ENCODE measurements around the gene PWP1.

PWP1 gene

GRCh38 chr12:107685360-107686248 lies at the start of gene PWP1:
TSS of gene PWP1 (plus strand) at chr12:107685799. CDS start at chr12:107685900, 101 bp downstream.
- peaks cover 11% of the 10 kb centered on the region for H3K79me2 ChIP-seq
- H3K4me1 ChIP-seq = peaks cover 11% of the 10 kb centered on the region
- TF ChIP-seq, protein P1, sequence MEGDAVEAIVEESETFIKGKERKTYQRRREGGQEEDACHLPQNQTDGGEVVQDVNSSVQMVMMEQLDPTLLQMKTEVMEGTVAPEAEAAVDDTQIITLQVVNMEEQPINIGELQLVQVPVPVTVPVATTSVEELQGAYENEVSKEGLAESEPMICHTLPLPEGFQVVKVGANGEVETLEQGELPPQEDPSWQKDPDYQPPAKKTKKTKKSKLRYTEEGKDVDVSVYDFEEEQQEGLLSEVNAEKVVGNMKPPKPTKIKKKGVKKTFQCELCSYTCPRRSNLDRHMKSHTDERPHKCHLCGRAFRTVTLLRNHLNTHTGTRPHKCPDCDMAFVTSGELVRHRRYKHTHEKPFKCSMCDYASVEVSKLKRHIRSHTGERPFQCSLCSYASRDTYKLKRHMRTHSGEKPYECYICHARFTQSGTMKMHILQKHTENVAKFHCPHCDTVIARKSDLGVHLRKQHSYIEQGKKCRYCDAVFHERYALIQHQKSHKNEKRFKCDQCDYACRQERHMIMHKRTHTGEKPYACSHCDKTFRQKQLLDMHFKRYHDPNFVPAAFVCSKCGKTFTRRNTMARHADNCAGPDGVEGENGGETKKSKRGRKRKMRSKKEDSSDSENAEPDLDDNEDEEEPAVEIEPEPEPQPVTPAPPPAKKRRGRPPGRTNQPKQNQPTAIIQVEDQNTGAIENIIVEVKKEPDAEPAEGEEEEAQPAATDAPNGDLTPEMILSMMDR (IDR thresholded peaks at IDR 0.05) = no peak
- peak within 1 kb of the TSS; percentile 46 for H3K9ac ChIP-seq
- H3K9me3 ChIP-seq (ENCODE audit: control insufficient read depth, low read length) = no peaks in the 10 kb centered on the region
- no peaks in the 10 kb centered on the region for H3K27me3 ChIP-seq (ENCODE audit: control insufficient read depth, insufficient read depth, low read length)
- H3K27ac ChIP-seq = peak within 1 kb of the TSS; percentile 85
- H3K4me2 ChIP-seq (ENCODE audit: low read length) = peak within 1 kb of the TSS; percentile 100
- peak within 1 kb of the TSS; percentile 69 for H2AFZ ChIP-seq
- no peaks in the 10 kb centered on the region for H3K36me3 ChIP-seq (ENCODE audit: control insufficient read depth, insufficient read depth, low read length)
- H3K4me3 ChIP-seq (ENCODE audit: low read depth, low read length) = peak within 1 kb of the TSS; percentile 86

- no peaks in the 10 kb centered on the region for H3K9me3 ChIP-seq (ENCODE audit: control insufficient read depth, low read length)
- no peak overlapping the region for H3K27ac ChIP-seq
Observed at GRCh38 chr12:107641154-107641553, 44.4 kb upstream of the PWP1 start.

DNA sequence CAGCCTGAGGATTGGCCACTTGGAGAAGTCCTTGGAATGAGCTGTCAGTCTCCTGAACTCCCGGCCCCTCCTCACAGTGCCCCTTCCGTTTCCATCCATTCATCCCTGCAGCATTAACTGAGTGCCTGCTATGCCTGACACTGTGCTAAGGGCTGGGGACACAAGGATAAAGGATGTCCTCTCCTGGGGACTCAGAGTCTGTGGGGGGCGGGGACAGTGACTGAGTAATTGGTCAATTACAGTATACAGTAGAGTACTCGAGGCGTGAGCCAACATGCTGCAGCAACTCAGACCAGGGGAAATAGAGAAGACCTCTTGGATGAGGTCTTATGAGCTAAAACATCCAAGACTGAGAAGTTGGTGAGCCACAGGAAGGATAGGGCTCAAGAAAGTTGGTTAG lies 43.4 kb upstream of the PWP1 start:
- Histone ChIP-seq H3K79me2 (no peaks in the 10 kb centered on the region), H3K27ac (no peak overlapping the region), H3K4me2 (ENCODE audit: low read length) (no peak overlapping the region)

More at GRCh38 chr12:107641154-107641553, 44.4 kb upstream of the PWP1 start:
- Histone ChIP-seq H3K27me3 (ENCODE audit: control insufficient read depth, insufficient read depth, low read length) (no peaks in the 10 kb centered on the region), H3K36me3 (ENCODE audit: control insufficient read depth, insufficient read depth, low read length) (no peaks in the 10 kb centered on the region), H3K4me3 (ENCODE audit: low read depth, low read length) (no peak overlapping the region), H3K4me2 (ENCODE audit: low read length) (no peak overlapping the region), H2AFZ (no peak overlapping the region), H3K9ac (no peak overlapping the region), H3K4me1 (no peaks in the 10 kb centered on the region), H3K79me2 (no peaks in the 10 kb centered on the region)
- TF ChIP-seq, protein P1 (IDR thresholded peaks at IDR 0.05) = no peak

GRCh38 chr12:107645630-107646333 lies 39.8 kb upstream of the PWP1 start:
- no peak overlapping the region for H3K4me2 ChIP-seq (ENCODE audit: low read length)
- H3K9me3 ChIP-seq (ENCODE audit: control insufficient read depth, low read length) = no peaks in the 10 kb centered on the region
- H3K27me3 ChIP-seq (ENCODE audit: control insufficient read depth, insufficient read depth, low read length) = no peaks in the 10 kb centered on the region
- H3K9ac ChIP-seq = no peak overlapping the region
- TF ChIP-seq, protein P1 (IDR thresholded peaks at IDR 0.05) = no peak
- H3K4me3 ChIP-seq (ENCODE audit: low read depth, low read length) = no peak overlapping the region
- H3K79me2 ChIP-seq = no peaks in the 10 kb centered on the region
- no peaks in the 10 kb centered on the region for H3K36me3 ChIP-seq (ENCODE audit: control insufficient read depth, insufficient read depth, low read length)
- no peaks in the 10 kb centered on the region for H3K4me1 ChIP-seq
- H2AFZ ChIP-seq = no peak overlapping the region
- H3K27ac ChIP-seq = no peak overlapping the region

More for the DNA sequence above, 43.4 kb upstream of the PWP1 start:
- H3K9ac ChIP-seq = no peak overlapping the region
- no peak overlapping the region for H3K4me3 ChIP-seq (ENCODE audit: low read depth, low read length)
- H3K9me3 ChIP-seq (ENCODE audit: control insufficient read depth, low read length) = no peaks in the 10 kb centered on the region
- H3K36me3 ChIP-seq (ENCODE audit: control insufficient read depth, insufficient read depth, low read length) = no peaks in the 10 kb centered on the region
- H3K27me3 ChIP-seq (ENCODE audit: control insufficient read depth, insufficient read depth, low read length) = no peaks in the 10 kb centered on the region
- TF ChIP-seq, protein P1 (IDR thresholded peaks at IDR 0.05) = no peak
- no peaks in the 10 kb centered on the region for H3K4me1 ChIP-seq
- H2AFZ ChIP-seq = no peak overlapping the region
